ENCODE results near the gene TRPM2. TPM values are rescaled to one million over a fixed set of nuclear protein-coding genes. Genes with fewer than 3 reads are reported as not detected.

The TRPM2 gene
- total RNA-seq, 4 donors from 2014 or later = 3.9 to 9.3 (median 6.6) TPM

GRCh38 chr21:44434936-44435635 is 81.7 kb downstream of the TRPM2 start:
- ATAC-seq (ENCODE audit: low FRiP score) (no peak), DNase-seq (ENCODE audit: low spot score) (no peak)
- no peak for TF ChIP-seq CTCF (IDR thresholded peaks at IDR 0.05)

- ATAC-seq (ENCODE audit: low FRiP score) (no peak), DNase-seq (ENCODE audit: low spot score) (no peak)
- TF ChIP-seq CTCF (IDR thresholded peaks at IDR 0.05) = no peak
Measured at GRCh38 chr21:44436111-44436611, 82.7 kb downstream of the TRPM2 start.

GRCh38 chr21:44436958-44437357 is 83.5 kb downstream of the TRPM2 start:
- ATAC-seq (ENCODE audit: low FRiP score) = no peak
- no peak for TF ChIP-seq CTCF (IDR thresholded peaks at IDR 0.05)
- no peak for DNase-seq (ENCODE audit: low spot score)

GRCh38 chr21:44437371-44437695 is 83.9 kb downstream of the TRPM2 start:
- TF ChIP-seq CTCF (IDR thresholded peaks at IDR 0.05) = no peak
- DNase-seq (ENCODE audit: low spot score) = no peak
- ATAC-seq (ENCODE audit: low FRiP score) = no peak

- DNase-seq (ENCODE audit: low spot score) = no peak
- TF ChIP-seq CTCF (IDR thresholded peaks at IDR 0.05) = no peak
- no peak for ATAC-seq (ENCODE audit: low FRiP score)
Measured at GRCh38 chr21:44437696-44438431, 84.4 kb downstream of the TRPM2 start.

GRCh38 chr21:44438531-44439210 is 85.2 kb downstream of the TRPM2 start:
- DNase-seq (ENCODE audit: low spot score) (no peak), ATAC-seq (ENCODE audit: low FRiP score) (no peak)
- TF ChIP-seq CTCF (IDR thresholded peaks at IDR 0.05) = no peak
